Stimulated activated CD4-positive, alpha-beta T cell treated with anti-CD3 and anti-CD28 coated beads, Interleukin-15, amount 100 ng/mL, for 1 hour (primary cell): ENCODE measurements around the gene CARD8.
"Not testable (repeated sequence)": the region's sequence is repeated elsewhere in the genome, so short reads cannot be mapped to it uniquely, and the experiment has no call there.

Experiments used
- DNase-seq, 2 donors: peaks; one replicate each; pipeline ENCODE4 v3.0.0-alpha.2; 2020; ENCODE audit warnings: low read depth in 1 of 2, low spot score in 1 of 2

The CARD8 gene

DNA sequence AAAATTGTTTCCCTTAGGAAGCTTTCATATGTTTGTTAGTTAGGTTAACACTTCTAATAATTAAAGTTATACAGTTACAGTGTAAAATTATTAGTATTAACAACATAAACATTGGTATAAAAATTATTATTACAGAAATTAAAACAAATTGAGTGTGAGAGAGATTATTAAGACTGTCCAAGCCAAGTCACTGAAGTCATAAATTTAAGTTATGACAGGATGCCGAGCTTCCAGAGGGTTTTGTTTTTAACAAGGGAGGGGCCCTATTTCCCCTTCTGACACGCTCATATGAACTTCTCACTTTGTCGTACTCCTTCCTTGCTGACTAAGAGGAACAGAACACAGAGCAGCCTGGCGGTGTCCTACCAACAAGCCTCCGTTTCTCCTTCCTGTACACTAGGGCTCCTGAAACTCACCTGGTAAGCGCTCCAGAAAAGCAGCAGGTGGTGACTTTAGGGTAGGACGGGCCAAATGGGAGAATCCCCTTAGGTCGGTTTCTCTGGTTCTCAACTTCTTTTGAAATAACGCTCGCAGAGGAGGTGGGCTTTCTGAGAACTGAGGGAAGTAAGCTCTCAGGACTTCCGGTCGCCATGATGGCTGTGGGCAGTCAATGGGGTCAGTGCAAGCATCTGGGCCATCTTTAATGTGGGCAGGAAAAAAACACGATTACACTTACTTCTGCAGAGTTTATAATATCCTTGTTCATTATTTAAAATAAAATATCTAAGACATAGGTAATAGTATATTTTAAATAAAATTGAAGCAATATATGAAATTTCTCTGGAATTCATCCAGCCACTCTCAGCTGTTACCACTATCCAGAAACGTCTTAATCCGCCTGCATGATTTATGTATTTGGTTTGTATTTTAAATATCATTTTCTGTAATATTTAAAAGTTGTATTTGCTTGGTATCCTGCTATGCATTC lies at the start of gene CARD8:
Gene CARD8 (minus strand): TSS at position 537 of the 928 bp plus-strand sequence. CDS start 14,892 bp downstream, outside the sequence.
- peak; percentile 53 to 62 for DNase-seq

GRCh38 chr19:48303866-48304265 lies 48.2 kb upstream of the CARD8 start:
- DNase-seq, result no peak

DNA sequence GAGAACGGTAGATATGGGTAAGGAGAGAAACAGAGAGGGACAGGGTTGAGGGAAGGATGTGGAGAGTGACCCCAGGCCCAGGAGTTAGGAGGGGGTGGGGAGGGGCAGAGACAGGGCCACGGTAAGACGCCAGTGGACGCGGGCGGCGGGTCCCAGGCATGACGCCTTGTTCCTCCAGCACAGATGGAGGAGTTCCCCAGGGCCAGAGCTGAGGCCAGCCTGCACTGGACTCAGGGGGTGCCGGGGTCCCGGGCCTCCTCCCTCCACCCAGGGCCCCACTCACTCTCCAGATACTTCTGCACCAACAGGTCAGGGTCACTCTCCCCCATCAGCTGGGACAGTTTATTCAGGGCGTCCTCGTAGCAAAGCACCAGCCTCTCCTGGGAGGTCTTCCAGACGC lies 47.7 kb upstream of the CARD8 start:
- no peak for DNase-seq

DNA sequence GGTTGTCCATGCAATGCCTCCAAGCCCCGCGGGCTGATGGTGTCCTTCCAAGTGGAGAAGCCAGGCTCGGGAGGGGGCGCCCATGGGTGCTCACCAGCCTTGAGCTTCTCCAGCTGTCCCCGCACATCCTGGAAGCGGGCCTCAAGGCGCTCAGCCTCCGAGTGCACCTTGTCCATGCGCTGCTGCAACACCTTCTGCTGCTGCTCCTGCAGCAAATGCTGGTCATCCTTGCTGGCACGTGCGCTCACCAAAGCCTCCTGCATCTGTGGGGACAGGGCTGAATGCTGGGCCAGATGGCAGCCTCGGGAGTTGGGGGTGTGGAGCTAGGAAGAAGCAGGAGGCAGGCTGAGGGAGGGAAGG lies 46.9 kb upstream of the CARD8 start:
- no peak for DNase-seq

- DNase-seq, result no peak
Measured at GRCh38 chr19:48301886-48302599, 46.3 kb upstream of the CARD8 start.

DNA sequence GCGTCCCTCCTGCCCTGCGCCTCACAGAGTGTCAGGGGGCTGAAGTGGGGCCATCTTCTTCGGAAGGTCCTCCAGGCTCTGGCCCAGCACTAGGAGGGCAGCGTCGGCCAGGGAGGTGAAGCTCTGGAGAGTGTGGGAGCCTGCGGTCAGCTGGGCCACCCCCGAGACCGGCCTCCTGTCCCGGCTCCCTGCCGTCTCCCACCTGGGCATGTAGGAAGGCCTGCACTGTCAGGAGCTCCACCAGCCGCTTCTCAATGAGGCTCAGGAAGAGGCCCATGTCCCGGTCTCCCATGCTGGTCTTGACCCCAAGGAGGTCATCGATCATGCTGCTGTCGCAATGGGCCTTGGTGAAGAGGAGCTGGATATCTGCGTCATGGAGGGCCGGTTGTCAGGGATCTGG lies 42.3 kb upstream of the CARD8 start:
- DNase-seq, result no peak

DNA sequence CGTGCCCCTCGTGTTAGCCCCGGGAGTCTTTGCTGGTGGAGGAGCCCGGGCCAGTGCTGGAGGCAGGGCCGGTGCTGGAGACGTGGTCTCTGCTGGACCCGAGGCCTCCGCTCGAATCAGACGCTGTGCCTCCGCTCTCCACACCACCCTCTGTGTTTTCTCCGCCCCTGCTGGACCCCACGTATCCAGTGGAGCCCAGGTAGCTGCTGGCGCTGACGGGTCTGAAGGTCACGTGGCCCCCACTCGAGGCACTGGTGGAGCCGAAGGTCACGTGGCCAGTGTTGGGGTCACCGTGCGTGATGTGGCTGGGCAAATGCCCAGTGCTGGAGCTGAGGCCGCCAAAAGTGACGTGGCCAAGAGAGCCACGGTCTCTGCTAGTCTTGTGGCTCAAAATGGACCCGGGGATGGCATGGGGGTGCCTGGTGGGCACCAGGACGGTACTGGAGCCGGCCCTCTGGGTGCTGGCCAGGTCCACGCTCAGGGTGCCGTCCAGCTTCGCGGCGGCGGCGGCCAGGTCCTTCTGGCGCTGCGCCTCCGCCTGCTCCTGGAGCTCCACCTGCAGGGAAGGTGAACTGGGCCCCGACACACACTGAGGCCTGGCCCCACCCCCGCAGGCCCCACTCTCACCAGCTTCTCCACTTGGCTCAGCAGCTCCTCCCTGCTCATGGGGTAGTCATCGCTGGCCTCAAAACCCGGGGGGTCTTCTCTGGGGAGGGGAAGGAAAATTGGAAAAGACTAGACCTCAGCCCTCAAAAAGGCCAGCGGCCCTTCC lies 41.4 kb upstream of the CARD8 start:
- no peak for DNase-seq

- no peak for DNase-seq
Measured at GRCh38 chr19:48295458-48295857, 39.7 kb upstream of the CARD8 start.

- no peak for DNase-seq
Measured at GRCh38 chr19:48292798-48293197, 37.1 kb upstream of the CARD8 start.

DNA sequence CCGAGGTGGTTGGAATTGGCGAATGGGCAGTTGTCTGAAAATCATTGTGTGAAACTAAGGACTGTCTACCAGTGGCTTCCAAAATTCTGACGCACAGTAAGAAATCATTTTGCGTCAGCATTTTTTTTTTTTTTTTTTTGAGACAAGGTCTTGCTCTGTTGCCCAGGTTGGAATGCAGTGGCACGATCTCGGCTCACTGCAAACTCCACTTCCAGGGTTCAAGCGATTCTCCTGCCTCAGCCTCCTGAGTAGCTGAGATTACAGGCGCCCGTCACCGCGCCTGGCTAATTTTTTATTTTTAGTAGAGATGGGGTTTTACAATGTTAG lies 35.7 kb upstream of the CARD8 start:
- not testable (repeated sequence) for DNase-seq

DNA sequence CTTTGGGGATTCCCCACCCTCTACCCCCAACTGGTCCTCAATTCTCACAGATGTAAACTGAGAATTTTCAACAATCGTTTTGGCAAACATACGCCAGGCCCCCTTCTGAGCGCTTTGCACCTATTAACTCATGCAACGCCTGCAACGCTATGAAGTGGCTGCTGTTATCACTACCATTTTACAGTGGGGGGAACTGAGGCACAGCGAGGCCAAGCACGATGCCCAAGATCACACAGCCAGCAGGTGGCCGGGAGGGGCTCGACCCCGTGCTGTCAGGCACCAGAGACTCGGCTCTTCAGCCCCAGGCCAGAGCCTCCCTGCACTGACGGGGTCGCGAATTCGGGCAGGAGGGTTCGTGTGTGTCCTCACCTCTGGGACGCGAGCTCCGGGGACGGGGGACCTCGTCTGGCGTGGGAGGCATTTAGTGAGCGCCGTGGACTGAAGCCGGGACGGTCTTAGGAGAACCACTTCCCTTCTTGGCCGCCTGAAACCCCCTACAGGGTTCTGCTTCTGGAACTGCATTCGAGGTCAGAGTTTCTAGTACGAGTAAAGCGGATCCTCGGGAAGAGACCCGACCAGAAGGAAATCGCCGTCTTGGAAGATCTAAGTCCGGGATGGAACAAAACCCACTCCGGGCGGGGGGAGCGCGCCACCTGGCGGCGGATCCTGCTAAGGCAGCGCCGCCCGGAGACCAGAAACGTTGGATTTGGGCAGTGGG lies 35.2 kb upstream of the CARD8 start:
- DNase-seq, result peak; percentile 35 to 51

DNA sequence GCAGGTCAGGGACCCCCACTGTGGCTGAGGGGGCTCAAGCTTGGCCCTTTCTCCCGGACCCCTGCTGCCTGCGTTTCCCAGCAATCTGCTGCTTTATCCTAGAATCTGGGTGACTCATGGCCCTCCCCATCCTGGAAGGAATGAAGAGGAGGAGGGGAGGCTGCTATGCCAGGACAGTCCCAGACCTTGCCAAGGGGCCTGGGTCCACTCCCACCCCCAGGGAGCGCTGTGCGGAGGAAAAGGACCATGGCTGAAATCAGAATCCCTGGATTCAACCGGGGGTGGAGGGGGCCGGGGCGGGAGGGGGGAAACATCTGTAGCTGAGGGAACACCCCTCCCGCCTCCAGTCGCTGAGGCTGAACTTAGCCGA lies 34.7 kb upstream of the CARD8 start:
- no peak for DNase-seq

DNA sequence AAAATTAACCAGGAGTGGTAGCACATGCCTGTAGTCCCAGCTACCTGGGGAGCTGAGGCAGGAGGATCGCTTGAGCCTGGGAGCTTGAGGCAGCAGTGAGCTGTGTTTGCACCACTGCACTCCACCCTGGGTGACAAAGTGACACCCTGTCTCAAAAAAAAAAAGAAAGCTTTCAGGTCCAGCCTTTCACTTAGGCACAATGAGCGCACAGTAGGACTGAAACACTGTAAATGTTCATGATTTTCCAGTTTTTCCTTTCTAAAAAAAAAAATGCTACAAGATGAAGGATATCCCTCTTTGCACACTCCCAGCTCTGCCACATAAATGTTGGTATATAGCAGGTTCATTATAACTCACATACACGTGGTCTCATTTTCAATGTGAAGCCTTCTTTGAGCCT lies 32.0 kb upstream of the CARD8 start:
- DNase-seq, result no peak

DNA sequence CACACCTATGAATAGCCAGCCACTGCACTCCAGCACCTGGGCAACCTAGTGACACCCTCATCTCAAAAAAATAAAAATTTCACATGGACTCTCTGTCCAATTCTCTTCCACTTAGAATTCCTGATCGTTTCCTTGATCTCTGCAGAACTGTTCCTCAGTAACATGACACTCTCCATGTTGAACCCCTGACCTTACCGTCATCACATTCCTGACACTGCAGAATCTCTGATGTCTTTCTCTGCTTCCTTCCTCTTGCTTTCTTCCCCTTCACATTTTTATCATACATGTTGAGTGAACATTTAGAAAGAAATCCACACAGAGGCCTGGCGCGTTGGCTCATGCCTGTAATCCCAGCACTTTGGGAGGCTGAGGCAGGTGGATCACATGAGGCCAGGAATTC lies 29.2 kb upstream of the CARD8 start:
- DNase-seq, result no peak

DNA sequence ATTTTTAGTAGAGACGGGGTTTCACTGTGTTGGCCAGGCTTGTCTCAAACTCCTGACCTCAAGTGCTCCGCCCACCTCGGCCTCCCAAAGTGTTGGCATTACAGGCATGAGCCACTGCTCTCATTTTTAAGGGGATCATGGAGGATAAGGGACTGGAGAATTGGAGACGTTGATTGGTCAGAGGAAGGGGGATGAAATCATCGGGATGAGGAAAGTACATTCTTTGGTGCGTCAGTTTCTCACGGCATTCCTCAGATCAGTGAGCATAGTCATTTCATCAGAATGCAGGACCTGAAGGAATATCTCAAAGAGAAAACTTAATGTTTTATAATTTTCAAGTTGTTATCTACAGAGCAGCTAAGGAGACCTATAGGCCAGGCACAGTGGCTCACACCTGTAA lies 28.2 kb upstream of the CARD8 start:
- DNase-seq, result no peak

GRCh38 chr19:48279747-48280146 lies 24.0 kb upstream of the CARD8 start:
- DNase-seq, result no peak

DNA sequence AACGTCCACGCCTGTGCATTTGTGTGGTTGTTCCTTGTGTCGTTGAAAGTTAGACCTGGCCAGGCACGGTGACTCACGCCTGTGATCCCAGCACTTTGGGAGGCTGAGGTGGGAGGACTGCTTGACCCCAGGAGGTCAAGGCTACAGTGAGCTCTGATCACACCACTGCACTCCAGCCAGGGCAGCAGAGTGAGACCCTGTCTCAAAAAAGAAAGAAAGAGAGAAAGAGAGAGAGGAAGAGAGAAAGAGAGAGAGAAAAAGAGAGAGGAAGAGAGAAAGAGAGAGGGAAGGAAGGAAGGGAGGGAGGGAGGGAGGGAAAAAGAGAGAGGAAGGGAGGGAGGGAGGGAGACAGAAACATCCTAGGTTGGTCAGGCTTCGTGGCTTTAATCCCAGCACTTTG lies 19.2 kb upstream of the CARD8 start:
- DNase-seq, result no peak

- DNase-seq, result no peak
Measured at GRCh38 chr19:48274173-48274572, 18.5 kb upstream of the CARD8 start.

DNA sequence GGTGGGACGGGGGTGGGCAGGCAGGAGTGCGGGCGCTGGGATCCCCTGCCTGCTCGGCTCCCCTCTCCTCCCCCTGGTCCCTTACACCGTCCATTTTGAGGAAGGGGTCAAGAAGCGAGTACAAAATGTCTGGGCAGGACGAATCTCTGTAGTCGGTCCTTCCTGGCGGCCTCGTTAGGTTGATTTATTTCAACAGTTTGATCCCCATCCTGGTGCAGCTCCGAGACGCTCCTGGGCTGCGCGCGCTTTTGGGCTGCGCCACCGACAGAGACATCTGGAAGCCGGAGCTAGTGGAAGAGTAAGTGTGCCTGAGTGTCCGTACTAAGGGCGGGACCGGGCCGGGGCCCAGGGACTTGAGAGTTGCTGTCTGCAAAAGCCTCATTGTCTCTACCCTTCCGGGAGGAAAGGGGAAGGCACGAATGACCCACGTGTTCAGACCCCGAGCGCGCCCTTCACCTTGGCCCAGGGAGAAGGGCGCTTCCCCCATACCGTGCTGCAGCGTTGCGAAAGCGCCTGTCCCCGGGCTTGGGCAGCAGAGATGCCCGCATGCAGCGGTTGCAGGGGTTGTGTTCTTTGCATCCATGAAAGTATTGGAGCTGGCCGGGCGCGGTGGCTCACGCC lies 15.9 kb upstream of the CARD8 start:
- DNase-seq, result no peak

DNA sequence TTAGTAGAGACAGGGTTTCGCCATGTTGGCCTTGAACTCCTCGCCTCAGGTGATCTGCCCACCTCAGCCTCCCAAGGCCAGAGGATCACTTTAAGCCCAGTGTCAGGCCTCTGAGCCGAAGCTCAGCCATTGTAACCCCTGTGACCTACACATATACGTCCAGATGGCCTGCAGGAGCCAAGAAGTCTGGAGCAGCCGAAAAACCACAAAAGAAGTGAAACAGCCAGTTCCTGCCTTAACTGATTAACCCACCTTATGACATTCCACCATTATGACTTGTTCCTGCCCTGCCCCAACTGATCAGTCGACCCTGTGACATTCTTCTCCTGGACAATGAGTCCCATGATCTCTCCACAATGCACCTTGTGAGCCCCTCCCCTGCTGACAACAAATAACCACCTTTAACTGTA lies 13.9 kb upstream of the CARD8 start:
- DNase-seq, result not testable (repeated sequence)

DNA sequence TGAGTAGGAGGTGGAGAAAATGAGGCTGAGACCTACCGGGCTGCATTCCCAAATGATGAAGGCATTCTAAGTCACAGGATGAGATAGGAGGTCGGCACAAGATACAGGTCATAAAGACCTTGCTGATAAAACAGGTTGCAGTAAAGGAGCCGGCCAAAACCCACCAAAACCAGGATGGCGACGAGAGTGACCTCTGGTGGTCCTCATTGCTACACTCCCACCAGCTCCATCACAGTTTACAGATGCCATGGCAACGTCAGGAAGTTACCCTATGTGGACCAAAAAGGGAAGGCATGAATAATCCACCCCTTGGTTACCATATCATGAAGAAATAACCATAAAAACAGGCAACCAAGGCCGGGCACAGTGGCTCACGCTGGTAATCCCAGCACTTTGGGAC lies 9.6 kb upstream of the CARD8 start:
- DNase-seq, result not testable (repeated sequence)
